Adrenal gland (tissue), 5 donors: ENCODE data around the gene CLMN.

Experiments used
- POLR2A ChIP-seq, 2 donors: fragments of 450-650 bp; IDR thresholded peaks; one replicate each; pipeline ENCODE4 v1.6.1; 2017; ENCODE audit warnings: antibody characterized with exemption in 2 of 2, mild to moderate bottlenecking in 2 of 2, moderate library complexity in 1 of 2
- TF ChIP-seq, protein P1 (sequence below), 6 experiments: fragments of 450-650 bp in 4 of 6; fragments of 200-600 bp in 2 of 6; sonication (generic) in 1 of 6; IDR thresholded peaks; 1 replicate in 5 of 6; 2 replicates in 1 of 6; pipeline versions ENCODE4 v1.5.1 to v1.8.0; 2016 to 2021; ENCODE audit warnings: antibody characterized with exemption in 6 of 6, mild to moderate bottlenecking in 2 of 6, moderate library complexity in 1 of 6
- donor health status: DM: no; HTN: no; CAD: no.

GRCh38 chr14:95200404-95200803 is 119.3 kb downstream of the CLMN start:
- TF ChIP-seq POLR2A (IDR thresholded peaks at IDR 0.05) = no peak
- TF ChIP-seq, protein P1, sequence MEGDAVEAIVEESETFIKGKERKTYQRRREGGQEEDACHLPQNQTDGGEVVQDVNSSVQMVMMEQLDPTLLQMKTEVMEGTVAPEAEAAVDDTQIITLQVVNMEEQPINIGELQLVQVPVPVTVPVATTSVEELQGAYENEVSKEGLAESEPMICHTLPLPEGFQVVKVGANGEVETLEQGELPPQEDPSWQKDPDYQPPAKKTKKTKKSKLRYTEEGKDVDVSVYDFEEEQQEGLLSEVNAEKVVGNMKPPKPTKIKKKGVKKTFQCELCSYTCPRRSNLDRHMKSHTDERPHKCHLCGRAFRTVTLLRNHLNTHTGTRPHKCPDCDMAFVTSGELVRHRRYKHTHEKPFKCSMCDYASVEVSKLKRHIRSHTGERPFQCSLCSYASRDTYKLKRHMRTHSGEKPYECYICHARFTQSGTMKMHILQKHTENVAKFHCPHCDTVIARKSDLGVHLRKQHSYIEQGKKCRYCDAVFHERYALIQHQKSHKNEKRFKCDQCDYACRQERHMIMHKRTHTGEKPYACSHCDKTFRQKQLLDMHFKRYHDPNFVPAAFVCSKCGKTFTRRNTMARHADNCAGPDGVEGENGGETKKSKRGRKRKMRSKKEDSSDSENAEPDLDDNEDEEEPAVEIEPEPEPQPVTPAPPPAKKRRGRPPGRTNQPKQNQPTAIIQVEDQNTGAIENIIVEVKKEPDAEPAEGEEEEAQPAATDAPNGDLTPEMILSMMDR (IDR thresholded peaks at IDR 0.05) = no peak
